RWPE1 (cell line): Measurements from ENCODE around the gene CTXN3.
A peak's percentile ranks its signal among the peaks of the same experiment; 100 is the strongest.

Experiments
- CTCF ChIA-PET: fragments of 350-600 bp; sonication (Branson Sonifier 250); formaldehyde crosslinking; extraction: SDS; loops from one replicate; lab custom pipeline; 2021; lab: Yijun Ruan, JAX
- POLR2A ChIA-PET: fragments of 400-600 bp; formaldehyde crosslinking; extraction: SDS; loops from one replicate; lab custom pipeline; 2020; ENCODE audit warnings: antibody characterized with exemption; ENCODE audit not compliant: low non-redundant PET; lab: Yijun Ruan, JAX
- DNase-seq: peaks from one replicate; pipeline ENCODE4 v3.0.0; 2012; ENCODE audit warnings: low spot score
- H3K27ac ChIP-seq: fragments of 450-650 bp; 2 replicates; pipeline ENCODE4 v1.5.1; 2017
- CTCF ChIP-seq: fragments of 450-650 bp; conservative IDR thresholded peaks from 2 replicates; pipeline ENCODE4 v1.5.1; 2017; ENCODE audit warnings: low read depth, mild to moderate bottlenecking

CTXN3 gene

GRCh38 chr5:127645300-127645726 lies 3.6 kb upstream of the CTXN3 start:
- no peak overlapping the region for H3K27ac ChIP-seq
- no peak for TF ChIP-seq CTCF
- POLR2A ChIA-PET, result no interaction called here
- CTCF ChIA-PET, result interaction anchor here (0.6 to 0.7 kb wide), 2 partner anchors 10 to 297 kb away, joined by 3 read pairs; no protein-coding TSS in a partner anchor
- no peak for DNase-seq

GRCh38 chr5:127647361-127647958 lies 1.4 kb upstream of the CTXN3 start:
- TF ChIP-seq CTCF, result no peak
- POLR2A ChIA-PET, result no interaction called here
- no peak overlapping the region for H3K27ac ChIP-seq
- DNase-seq, result no peak
- CTCF ChIA-PET, result no interaction called here

- no peak overlapping the region for H3K27ac ChIP-seq
- POLR2A ChIA-PET, result no interaction called here
- CTCF ChIA-PET, result interaction anchor here (0.5 kb wide), 1 partner anchor 64 kb away, joined by 3 read pairs; no protein-coding TSS in a partner anchor
- no peak for DNase-seq
- TF ChIP-seq CTCF, result no peak
Observed at GRCh38 chr5:127650022-127650421, 1.1 kb downstream of the CTXN3 start.

- DNase-seq, result peak; percentile 45
- ChIA-PET POLR2A (no interaction called here), CTCF (no interaction called here)
- no peak overlapping the region for H3K27ac ChIP-seq
- no peak for TF ChIP-seq CTCF
Observed at GRCh38 chr5:127650649-127651048, 1.8 kb downstream of the CTXN3 start.

GRCh38 chr5:127652952-127653611 lies 4.2 kb downstream of the CTXN3 start:
- DNase-seq, result no peak
- POLR2A ChIA-PET, result no interaction called here
- CTCF ChIA-PET, result interaction anchor here (0.6 kb wide), 1 partner anchor 149 kb away, joined by 3 read pairs; no protein-coding TSS in a partner anchor
- H3K27ac ChIP-seq, result no peak overlapping the region
- no peak for TF ChIP-seq CTCF

- DNase-seq, result no peak
- no peak overlapping the region for H3K27ac ChIP-seq
- TF ChIP-seq CTCF, result no peak
- ChIA-PET POLR2A (no interaction called here), CTCF (no interaction called here)
Observed at GRCh38 chr5:127656825-127657224, 7.9 kb downstream of the CTXN3 start.
